ENCODE measurements around the gene SLC12A7.

DNA sequence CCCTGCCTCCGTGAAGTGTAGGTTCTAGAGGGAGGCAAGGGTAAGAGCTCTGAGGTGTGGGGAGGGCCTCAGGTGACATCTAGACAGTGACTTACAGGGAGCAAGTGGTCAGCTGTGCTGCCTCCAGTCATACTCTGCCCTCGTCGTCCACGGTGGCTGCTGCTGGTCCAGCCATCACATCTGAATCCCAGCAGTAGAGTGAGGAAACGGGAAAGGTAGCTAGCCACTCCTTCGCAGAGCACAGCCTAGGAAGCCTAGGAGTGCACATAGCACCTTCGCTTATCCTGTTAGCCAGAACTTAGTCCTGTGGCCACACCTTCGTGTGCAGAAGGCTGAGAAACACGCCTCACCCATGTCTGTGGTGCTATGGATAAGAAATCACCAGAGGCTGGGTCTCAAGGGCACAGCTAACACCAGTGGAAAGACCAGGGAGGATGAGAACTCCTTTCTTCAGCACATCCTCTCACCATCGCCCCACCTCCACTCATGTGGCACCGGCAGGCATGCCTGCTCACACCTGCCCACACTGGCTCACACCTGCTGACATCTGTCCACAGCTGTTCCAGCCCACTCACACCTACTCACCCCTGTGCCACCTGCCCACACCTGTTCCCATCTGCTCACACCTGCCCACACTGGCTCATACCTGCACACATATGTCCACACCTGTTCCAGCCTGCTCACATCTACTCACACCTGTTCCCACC lies 45.0 kb upstream of the SLC12A7 start:
- TF ChIP-seq EZH2 (IDR thresholded peaks at IDR 0.05; ENCODE audit: low read length, missing control alignments), result no peak
- TF ChIP-seq, protein P1, sequence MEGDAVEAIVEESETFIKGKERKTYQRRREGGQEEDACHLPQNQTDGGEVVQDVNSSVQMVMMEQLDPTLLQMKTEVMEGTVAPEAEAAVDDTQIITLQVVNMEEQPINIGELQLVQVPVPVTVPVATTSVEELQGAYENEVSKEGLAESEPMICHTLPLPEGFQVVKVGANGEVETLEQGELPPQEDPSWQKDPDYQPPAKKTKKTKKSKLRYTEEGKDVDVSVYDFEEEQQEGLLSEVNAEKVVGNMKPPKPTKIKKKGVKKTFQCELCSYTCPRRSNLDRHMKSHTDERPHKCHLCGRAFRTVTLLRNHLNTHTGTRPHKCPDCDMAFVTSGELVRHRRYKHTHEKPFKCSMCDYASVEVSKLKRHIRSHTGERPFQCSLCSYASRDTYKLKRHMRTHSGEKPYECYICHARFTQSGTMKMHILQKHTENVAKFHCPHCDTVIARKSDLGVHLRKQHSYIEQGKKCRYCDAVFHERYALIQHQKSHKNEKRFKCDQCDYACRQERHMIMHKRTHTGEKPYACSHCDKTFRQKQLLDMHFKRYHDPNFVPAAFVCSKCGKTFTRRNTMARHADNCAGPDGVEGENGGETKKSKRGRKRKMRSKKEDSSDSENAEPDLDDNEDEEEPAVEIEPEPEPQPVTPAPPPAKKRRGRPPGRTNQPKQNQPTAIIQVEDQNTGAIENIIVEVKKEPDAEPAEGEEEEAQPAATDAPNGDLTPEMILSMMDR (conservative IDR thresholded peaks at IDR 0.05 in 1 of 2, IDR thresholded peaks at IDR 0.05 in 1 of 2; ENCODE audit: low read depth in 1 of 2, low read length in 2 of 2), result no peak
